A549 (cell line): Measurements from ENCODE around the gene CCNYL1. TPM values are rescaled to one million over a fixed set of nuclear protein-coding genes. Genes with fewer than 3 reads are reported as not detected.

Experiments used
- ATAC-seq, 2 experiments: fragments of 200-7000 bp in 1 of 2; fragments of >200 bp in 1 of 2; cut with Nextera tagmentation in 1 of 2; cut with Tn5 transposase in 1 of 2; 3 replicates each; pipeline versions ENCODE4 v1.8.0 to v1.9.1; 2018 to 2020; ENCODE audit warnings: mild to moderate bottlenecking in 1 of 2, moderate library complexity in 1 of 2
- CTCF ChIA-PET: fragments of 300-600 bp; sonication (Branson Sonifier 250); formaldehyde crosslinking; extraction: SDS; loops from one replicate; lab custom pipeline; 2021; ENCODE audit warnings: antibody characterized with exemption, inconsistent platforms; lab: Yijun Ruan, JAX
- POLR2A ChIA-PET: fragments of 350-600 bp; formaldehyde crosslinking; extraction: SDS; loops from one replicate; lab custom pipeline; 2021; ENCODE audit warnings: antibody characterized with exemption, inconsistent platforms; lab: Yijun Ruan, JAX
- DNase-seq, 2 experiments: peaks; one replicate each; pipeline versions ENCODE4 v3.0.0 to v3.0.0-alpha.2; 2011 to 2016; ENCODE audit warnings: low read depth in 1 of 2, low spot score in 1 of 2
- FAIRE-seq: peaks from 2 replicates; lab custom pipeline; 2011; peaks lifted over from hg19 to GRCh38; lab: Jason Lieb, UNC
- H3K27ac ChIP-seq, 2 experiments: fragments of >200 bp; sonication (Bioruptor Twin); formaldehyde crosslinking; 3 replicates each; pipeline ENCODE4 v1.5.1; 2016 to 2017
- H3K4me1 ChIP-seq: fragments of >200 bp; sonication (Bioruptor Twin); formaldehyde crosslinking; 3 replicates; pipeline ENCODE4 v1.6.1; 2016
- H3K4me2 ChIP-seq: fragments of >200 bp; sonication (Bioruptor Twin); formaldehyde crosslinking; 3 replicates; pipeline ENCODE4 v1.6.1; 2016
- H3K4me3 ChIP-seq: fragments of >200 bp; sonication (Bioruptor Twin); formaldehyde crosslinking; 3 replicates; pipeline ENCODE4 v1.5.1; 2016
- H3K9me3 ChIP-seq: fragments of >200 bp; sonication (Bioruptor Twin); formaldehyde crosslinking; 3 replicates; pipeline ENCODE4 v1.6.1; 2016
- CBX2 ChIP-seq: fragments of 200-600 bp; sonication (generic); IDR thresholded peaks from 2 replicates; pipeline ENCODE4 v1.6.1; 2016; ENCODE audit warnings: low read depth, mild to moderate bottlenecking, borderline replicate concordance
- EHF ChIP-seq: fragments of 250-450 bp; sonication (Bioruptor Pico); IDR thresholded peaks from 2 replicates; pipeline ENCODE4 v1.5.0; 2020; ENCODE audit warnings: mild to moderate bottlenecking
- EHMT2 ChIP-seq: fragments of 200-600 bp; sonication (generic); IDR thresholded peaks from 2 replicates; pipeline ENCODE4 v1.6.1; 2016; ENCODE audit warnings: antibody characterized with exemption, low read depth, mild to moderate bottlenecking, moderate library complexity
- EP300 ChIP-seq, 2 experiments: fragments of >200 bp; sonication (Bioruptor Twin); formaldehyde crosslinking; IDR thresholded peaks; 2 replicates in 1 of 2; 3 replicates in 1 of 2; pipeline ENCODE4 v1.6.1; 2016 to 2017
- FOSB ChIP-seq: fragments of 250-450 bp; sonication (Bioruptor Pico); IDR thresholded peaks from 2 replicates; pipeline ENCODE4 v1.5.0; 2020; ENCODE audit warnings: mild to moderate bottlenecking, moderate library complexity
- FOSL2 ChIP-seq, 2 experiments: fragments of 450-650 bp in 1 of 2; fragments of >200 bp in 1 of 2; sonication (Bioruptor Twin) in 1 of 2; formaldehyde crosslinking; IDR thresholded peaks; 2 replicates each; pipeline versions ENCODE4 v1.5.0 to v1.6.1; 2016 to 2020; ENCODE audit warnings: mild to moderate bottlenecking in 1 of 2, moderate library complexity in 1 of 2
- HOXB5 ChIP-seq: fragments of 250-450 bp; sonication (Bioruptor Pico); IDR thresholded peaks from 2 replicates; pipeline ENCODE4 v1.5.0; 2020; ENCODE audit warnings: mild to moderate bottlenecking, moderate library complexity
- JUN ChIP-seq, 2 experiments: fragments of >200 bp; sonication (Bioruptor Twin); formaldehyde crosslinking; IDR thresholded peaks; 2 replicates in 1 of 2; 3 replicates in 1 of 2; pipeline ENCODE4 v1.6.1; 2016 to 2017
- MAFK ChIP-seq: fragments of 450-650 bp; IDR thresholded peaks from 2 replicates; pipeline ENCODE4 v1.6.1; 2014; ENCODE audit not compliant: partially characterized antibody
- MYC ChIP-seq: IDR thresholded peaks from 2 replicates; pipeline ENCODE4 v1.6.1; 2012; ENCODE audit warnings: mild to moderate bottlenecking, inconsistent platforms, low read length, improper control_type of control experiment, borderline replicate concordance
- NR3C1 ChIP-seq: fragments of >200 bp; sonication (Bioruptor Twin); formaldehyde crosslinking; IDR thresholded peaks from 3 replicates; pipeline ENCODE4 v1.6.1; 2017
- RAD21 ChIP-seq, 2 experiments: fragments of >200 bp in 1 of 2; sonication (Bioruptor Twin) in 1 of 2; formaldehyde crosslinking in 1 of 2; IDR thresholded peaks in 1 of 2; conservative IDR thresholded peaks in 1 of 2; 2 replicates in 1 of 2; 3 replicates in 1 of 2; pipeline ENCODE4 v1.6.1; 2012 to 2018; ENCODE audit warnings: inconsistent platforms in 1 of 2
- RNF2 ChIP-seq: fragments of 200-600 bp; sonication (generic); IDR thresholded peaks from 2 replicates; pipeline ENCODE4 v1.6.1; 2016; ENCODE audit warnings: low read depth, mild to moderate bottlenecking, antibody characterized with exemption, moderate library complexity, borderline replicate concordance
- TFCP2L1 ChIP-seq: fragments of 250-450 bp; sonication (Bioruptor Pico); IDR thresholded peaks from 2 replicates; pipeline ENCODE4 v1.5.0; 2021; ENCODE audit warnings: mild to moderate bottlenecking
- ZC3H11A ChIP-seq: fragments of 450-650 bp; IDR thresholded peaks from 2 replicates; pipeline ENCODE4 v1.6.1; 2014; ENCODE audit warnings: antibody characterized with exemption, mild to moderate bottlenecking
- ZSCAN20 ChIP-seq: fragments of 250-450 bp; sonication (Bioruptor Pico); IDR thresholded peaks from 2 replicates; pipeline ENCODE4 v1.8.0; 2022; ENCODE audit warnings: mild to moderate bottlenecking, moderate library complexity
- WGBS: methylation state at CpG from one replicate; pipeline ENCODE4 v1.1.6; 2017; ENCODE audit errors: missing lambda C conversion rate; 5-methylcytosine and 5-hydroxymethylcytosine counted together
- polyA plus RNA-seq, 4 experiments: library from polyadenylated mRNA; depleted of rRNA in 3 of 4; stranded (reverse); fragments of >200 nt; fragmentation: RNase III in 1 of 4; extraction: RNeasy Plus Mini Kit Qiagen cat#74134 plus additional on column Dnase treatment in 1 of 4; gene quantifications; 2 replicates in 3 of 4; 3 replicates in 1 of 4; pipeline ENCODE4 v1.2.3, GENCODE V29; 2011 to 2017
- TF ChIP-seq, protein P1 (sequence below): fragments of >200 bp; sonication (Bioruptor Twin); formaldehyde crosslinking; IDR thresholded peaks from 3 replicates; pipeline ENCODE4 v1.5.1; 2016
- TF ChIP-seq, protein P2 (sequence below): IDR thresholded peaks from 2 replicates; pipeline ENCODE4 v1.6.1; 2012
- TF ChIP-seq, protein P3 (sequence below): fragments of 200-600 bp; sonication (generic); IDR thresholded peaks from 2 replicates; pipeline ENCODE4 v1.6.1; 2016; ENCODE audit warnings: antibody characterized with exemption, mild to moderate bottlenecking, moderate library complexity
- TF ChIP-seq, protein P4 (sequence below): IDR thresholded peaks from 2 replicates; pipeline ENCODE4 v1.6.1; 2012; ENCODE audit warnings: low read depth, borderline replicate concordance
- TF ChIP-seq, protein P5 (sequence below): IDR thresholded peaks from 2 replicates; pipeline ENCODE4 v1.6.1; 2012

CCNYL1 gene
- polyA plus RNA-seq, 2 of the 4 experiments (the other 2 are of a cell fraction): 16.9 to 31.6 TPM

DNA sequence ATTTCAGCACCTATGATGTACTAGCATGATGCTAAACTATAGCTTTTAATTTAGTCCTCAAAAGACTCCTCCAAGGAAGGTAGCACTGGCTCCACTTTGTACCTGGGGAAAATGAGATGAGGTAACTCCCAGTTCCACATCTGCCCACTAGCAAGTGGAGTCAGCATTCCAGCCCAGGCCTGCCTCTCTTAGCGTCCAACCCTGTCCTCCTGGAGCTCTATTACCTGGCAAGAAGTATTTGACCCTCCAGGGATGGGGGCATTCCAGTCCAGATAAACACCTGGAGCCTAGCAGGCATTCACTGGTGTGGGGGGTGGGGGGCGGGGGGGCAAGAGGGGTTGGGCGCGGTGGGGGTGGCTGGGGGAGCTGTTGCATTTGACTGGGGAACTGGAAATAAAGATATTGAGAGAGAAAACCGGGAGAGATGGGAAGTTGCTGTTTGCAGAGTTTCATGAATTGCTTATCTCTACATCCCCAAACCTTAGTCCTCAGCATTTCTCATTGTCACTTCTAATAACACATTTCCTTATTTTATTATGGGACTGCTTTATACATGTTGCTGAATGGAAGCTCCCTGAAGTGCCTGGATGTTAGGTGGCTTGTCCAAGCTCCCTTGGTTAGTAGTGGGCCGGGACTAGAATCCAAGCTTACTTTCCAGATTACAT, 80.3 kb downstream of the CCNYL1 start:
- no peak for TF ChIP-seq ZSCAN20 (CRISPR knock-in tag)
- TF ChIP-seq NR3C1: no peak
- no peak for TF ChIP-seq EHMT2
- TF ChIP-seq RNF2: no peak
- TF ChIP-seq ZC3H11A: no peak
- ChIA-PET CTCF (interaction anchor here (1.3 to 5.3 kb wide), 6 partner anchors 9 to 182 kb away, joined by 3 to 27 read pairs (median 6); partner anchors contain the start of gene FZD5), POLR2A (interaction anchor here (0.6 to 1.4 kb wide), 4 partner anchors 9 to 44 kb away, joined by 3 to 8 read pairs (median 4); partner anchors contain the start of gene FZD5)
- WGBS: 34% methylated on average over 3 of the region's 6 CpGs
- Histone ChIP-seq H3K4me3 (no peak overlapping the region), H3K4me1 (peaks cover 28% of the 10 kb centered on the region), H3K9me3 (no peaks in the 10 kb centered on the region), H3K27ac (peak overlapping the region; percentile 86 to 91), H3K4me2 (peak overlapping the region; percentile 67)
- no peak for DNase-seq
- no peak for FAIRE-seq
- peak; percentile 48 to 50; a peak in 4 of 6 replicates for ATAC-seq

DNA sequence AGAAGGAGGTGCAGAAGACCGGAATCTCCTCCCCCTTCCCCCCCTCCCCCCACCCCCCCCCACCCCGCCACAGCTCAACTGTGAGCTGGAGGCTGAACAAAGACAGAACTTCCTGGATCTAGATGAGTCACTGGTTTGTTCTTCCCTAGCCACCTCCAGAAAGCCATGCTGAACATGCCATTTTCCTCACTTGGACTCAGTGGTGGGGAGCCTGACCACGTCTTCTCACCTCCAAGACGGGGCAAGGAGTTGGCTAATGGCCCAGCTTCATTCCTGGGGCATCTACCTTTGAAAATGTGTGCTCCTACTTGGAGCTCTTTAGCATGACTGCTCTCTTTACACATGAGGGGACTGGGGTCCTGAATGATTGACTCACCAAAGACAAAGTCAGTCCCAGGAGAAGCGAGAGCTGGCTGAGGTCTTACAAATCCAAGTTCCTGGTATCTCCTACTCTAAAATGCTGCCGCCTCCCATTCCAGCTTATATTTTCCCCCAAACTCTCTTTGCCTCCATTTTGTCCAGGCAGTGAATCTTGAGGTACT, 80.9 kb downstream of the CCNYL1 start:
- 10% methylated on average over 6 of the region's 6 CpGs for WGBS
- peaks cover 34% of the 10 kb centered on the region for H3K4me1 ChIP-seq

More for the DNA sequence above, 80.9 kb downstream of the CCNYL1 start:
- POLR2A ChIA-PET: interaction anchor here (0.6 to 1.4 kb wide), 7 partner anchors 8 to 142 kb away, joined by 3 to 9 read pairs (median 6); partner anchors contain the start of gene FZD5
- FAIRE-seq: no peak
- H3K9me3 ChIP-seq: no peaks in the 10 kb centered on the region
- peak; percentile 94 to 95 for ATAC-seq
- peak overlapping the region; percentile 67 for H3K4me2 ChIP-seq
- peak; percentile 82 to 88 for DNase-seq
- no peak overlapping the region for H3K4me3 ChIP-seq
- peak overlapping the region; percentile 86 to 91 for H3K27ac ChIP-seq
- TF ChIP-seq HOXB5 (CRISPR knock-in tag) (peak; percentile 50; the same call in 1 of the 2 replicates), EHF (CRISPR knock-in tag) (peak; percentile 69; the same call in 1 of the 2 replicates), NR3C1 (no peak), EP300 (IDR thresholded peaks at IDR 0.05) (no peak), EHMT2 (peak; percentile 71; the same call in 1 of the 2 replicates), MYC (no peak), MAFK (no peak), JUN (IDR thresholded peaks at IDR 0.05) (peak in 1 of 2 experiments; percentile 46; a peak in 1 of 5 replicates), CBX2 (no peak), FOSB (CRISPR knock-in tag) (no peak), TFCP2L1 (CRISPR knock-in tag) (no peak), RNF2 (no peak), FOSL2 (IDR thresholded peaks at IDR 0.05) (0 out of 2 replicates have a peak, but pooled peaks have one; percentile 43), FOSL2 (CRISPR knock-in tag; IDR thresholded peaks at IDR 0.05) (peak; percentile 74), RAD21 (conservative IDR thresholded peaks at IDR 0.05 in 1 of 2, IDR thresholded peaks at IDR 0.05 in 1 of 2) (peak in 1 of 2 experiments; percentile 22; a peak in 2 of 5 replicates)
- TF ChIP-seq, protein P1, sequence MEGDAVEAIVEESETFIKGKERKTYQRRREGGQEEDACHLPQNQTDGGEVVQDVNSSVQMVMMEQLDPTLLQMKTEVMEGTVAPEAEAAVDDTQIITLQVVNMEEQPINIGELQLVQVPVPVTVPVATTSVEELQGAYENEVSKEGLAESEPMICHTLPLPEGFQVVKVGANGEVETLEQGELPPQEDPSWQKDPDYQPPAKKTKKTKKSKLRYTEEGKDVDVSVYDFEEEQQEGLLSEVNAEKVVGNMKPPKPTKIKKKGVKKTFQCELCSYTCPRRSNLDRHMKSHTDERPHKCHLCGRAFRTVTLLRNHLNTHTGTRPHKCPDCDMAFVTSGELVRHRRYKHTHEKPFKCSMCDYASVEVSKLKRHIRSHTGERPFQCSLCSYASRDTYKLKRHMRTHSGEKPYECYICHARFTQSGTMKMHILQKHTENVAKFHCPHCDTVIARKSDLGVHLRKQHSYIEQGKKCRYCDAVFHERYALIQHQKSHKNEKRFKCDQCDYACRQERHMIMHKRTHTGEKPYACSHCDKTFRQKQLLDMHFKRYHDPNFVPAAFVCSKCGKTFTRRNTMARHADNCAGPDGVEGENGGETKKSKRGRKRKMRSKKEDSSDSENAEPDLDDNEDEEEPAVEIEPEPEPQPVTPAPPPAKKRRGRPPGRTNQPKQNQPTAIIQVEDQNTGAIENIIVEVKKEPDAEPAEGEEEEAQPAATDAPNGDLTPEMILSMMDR: no peak
- TF ChIP-seq, protein P2, sequence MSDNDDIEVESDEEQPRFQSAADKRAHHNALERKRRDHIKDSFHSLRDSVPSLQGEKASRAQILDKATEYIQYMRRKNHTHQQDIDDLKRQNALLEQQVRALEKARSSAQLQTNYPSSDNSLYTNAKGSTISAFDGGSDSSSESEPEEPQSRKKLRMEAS: peak; percentile 67
- TF ChIP-seq, protein P3, sequence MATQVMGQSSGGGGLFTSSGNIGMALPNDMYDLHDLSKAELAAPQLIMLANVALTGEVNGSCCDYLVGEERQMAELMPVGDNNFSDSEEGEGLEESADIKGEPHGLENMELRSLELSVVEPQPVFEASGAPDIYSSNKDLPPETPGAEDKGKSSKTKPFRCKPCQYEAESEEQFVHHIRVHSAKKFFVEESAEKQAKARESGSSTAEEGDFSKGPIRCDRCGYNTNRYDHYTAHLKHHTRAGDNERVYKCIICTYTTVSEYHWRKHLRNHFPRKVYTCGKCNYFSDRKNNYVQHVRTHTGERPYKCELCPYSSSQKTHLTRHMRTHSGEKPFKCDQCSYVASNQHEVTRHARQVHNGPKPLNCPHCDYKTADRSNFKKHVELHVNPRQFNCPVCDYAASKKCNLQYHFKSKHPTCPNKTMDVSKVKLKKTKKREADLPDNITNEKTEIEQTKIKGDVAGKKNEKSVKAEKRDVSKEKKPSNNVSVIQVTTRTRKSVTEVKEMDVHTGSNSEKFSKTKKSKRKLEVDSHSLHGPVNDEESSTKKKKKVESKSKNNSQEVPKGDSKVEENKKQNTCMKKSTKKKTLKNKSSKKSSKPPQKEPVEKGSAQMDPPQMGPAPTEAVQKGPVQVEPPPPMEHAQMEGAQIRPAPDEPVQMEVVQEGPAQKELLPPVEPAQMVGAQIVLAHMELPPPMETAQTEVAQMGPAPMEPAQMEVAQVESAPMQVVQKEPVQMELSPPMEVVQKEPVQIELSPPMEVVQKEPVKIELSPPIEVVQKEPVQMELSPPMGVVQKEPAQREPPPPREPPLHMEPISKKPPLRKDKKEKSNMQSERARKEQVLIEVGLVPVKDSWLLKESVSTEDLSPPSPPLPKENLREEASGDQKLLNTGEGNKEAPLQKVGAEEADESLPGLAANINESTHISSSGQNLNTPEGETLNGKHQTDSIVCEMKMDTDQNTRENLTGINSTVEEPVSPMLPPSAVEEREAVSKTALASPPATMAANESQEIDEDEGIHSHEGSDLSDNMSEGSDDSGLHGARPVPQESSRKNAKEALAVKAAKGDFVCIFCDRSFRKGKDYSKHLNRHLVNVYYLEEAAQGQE: no peak
- TF ChIP-seq, protein P4, sequence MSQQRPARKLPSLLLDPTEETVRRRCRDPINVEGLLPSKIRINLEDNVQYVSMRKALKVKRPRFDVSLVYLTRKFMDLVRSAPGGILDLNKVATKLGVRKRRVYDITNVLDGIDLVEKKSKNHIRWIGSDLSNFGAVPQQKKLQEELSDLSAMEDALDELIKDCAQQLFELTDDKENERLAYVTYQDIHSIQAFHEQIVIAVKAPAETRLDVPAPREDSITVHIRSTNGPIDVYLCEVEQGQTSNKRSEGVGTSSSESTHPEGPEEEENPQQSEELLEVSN: 0 out of 2 replicates have a peak, but pooled peaks have one; percentile 12
- TF ChIP-seq, protein P5, sequence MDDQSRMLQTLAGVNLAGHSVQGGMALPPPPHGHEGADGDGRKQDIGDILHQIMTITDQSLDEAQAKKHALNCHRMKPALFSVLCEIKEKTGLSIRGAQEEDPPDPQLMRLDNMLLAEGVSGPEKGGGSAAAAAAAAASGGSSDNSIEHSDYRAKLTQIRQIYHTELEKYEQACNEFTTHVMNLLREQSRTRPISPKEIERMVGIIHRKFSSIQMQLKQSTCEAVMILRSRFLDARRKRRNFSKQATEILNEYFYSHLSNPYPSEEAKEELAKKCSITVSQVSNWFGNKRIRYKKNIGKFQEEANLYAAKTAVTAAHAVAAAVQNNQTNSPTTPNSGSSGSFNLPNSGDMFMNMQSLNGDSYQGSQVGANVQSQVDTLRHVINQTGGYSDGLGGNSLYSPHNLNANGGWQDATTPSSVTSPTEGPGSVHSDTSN: no peak
- TF ChIP-seq, all 56 proteins: peak for 8
- CTCF ChIA-PET: interaction anchor here (1.3 to 5.3 kb wide), 6 partner anchors 9 to 181 kb away, joined by 3 to 27 read pairs (median 6); partner anchors contain the start of gene FZD5
